K562 (cell line): Measurements from ENCODE around the gene CCDC152. TPM values are rescaled to one million over a fixed set of nuclear protein-coding genes. Genes with fewer than 3 reads are reported as not detected.

Experiments used
- ATAC-seq: fragments of 200-7000 bp; cut with Tn5 transposase; 3 replicates; pipeline ENCODE4 v1.9.1; 2020; ENCODE audit warnings: moderate library complexity
- BruUV-seq: library from RNA; stranded (reverse); fragments of 400-500 nt; replicated peaks from 2 replicates; lab custom pipeline; 2021; lab: Mats Ljungman, UMichigan
- CTCF ChIA-PET: fragments of 300-600 bp; formaldehyde crosslinking; extraction: SDS; loops from one replicate; lab custom pipeline; 2021; ENCODE audit warnings: low intra/inter-chr PET ratio; lab: Yijun Ruan, JAX
- POLR2A ChIA-PET: fragments of 300-600, 350-650 bp; sonication (Branson Sonifier 250); formaldehyde crosslinking; extraction: SDS; loops from one replicate; lab custom pipeline; 2021; ENCODE audit warnings: antibody characterized with exemption, inconsistent platforms; lab: Yijun Ruan, JAX
- DNase-seq, 4 experiments: peaks; one replicate each; pipeline versions ENCODE4 v3.0.0 to v3.0.0-alpha.2; 2011 to 2018; ENCODE audit warnings: low spot score in 3 of 4, mixed read lengths in 3 of 4; ENCODE audit errors: extremely low read depth in 1 of 4
- FAIRE-seq: peaks from 2 replicates; lab custom pipeline; 2011; peaks lifted over from hg19 to GRCh38; lab: Jason Lieb, UNC
- H2AFZ ChIP-seq: 2 replicates; pipeline ENCODE4 v1.6.0; 2011; ENCODE audit warnings: low read depth, low read length, control low read depth, inconsistent platforms
- H3K27ac ChIP-seq: fragments of 200-600 bp; 3 replicates; pipeline ENCODE4 v1.8.0; 2011; ENCODE audit warnings: low read depth, mild to moderate bottlenecking, control low read depth, inconsistent platforms, low read length, moderate library complexity, mixed read lengths; ENCODE audit errors: extremely low read depth
- H3K27me3 ChIP-seq, 2 experiments: fragments of 300-600 bp in 1 of 2; 2 replicates in 1 of 2; 3 replicates in 1 of 2; pipeline versions ENCODE4 v1.6.0 to v1.8.0; 2011; ENCODE audit warnings: inconsistent platforms in 2 of 2, low read length in 2 of 2, mild to moderate bottlenecking in 1 of 2, mixed read lengths in 1 of 2, moderate library complexity in 1 of 2; ENCODE audit not compliant: control insufficient read depth in 2 of 2, insufficient read depth in 2 of 2
- H3K36me3 ChIP-seq: fragments of 300-600 bp; 3 replicates; pipeline ENCODE4 v1.8.0; 2011; ENCODE audit warnings: mild to moderate bottlenecking, low read length, inconsistent platforms; ENCODE audit not compliant: control insufficient read depth, insufficient read depth
- H3K4me1 ChIP-seq, 2 experiments: fragments of 200-600 bp in 1 of 2; replicated peaks in 1 of 2; 2 replicates in 1 of 2; 3 replicates in 1 of 2; pipeline versions ENCODE4 v1.5.1 to v1.8.0; 2011; ENCODE audit warnings: inconsistent platforms in 2 of 2, low read length in 2 of 2, mild to moderate bottlenecking in 1 of 2, mixed read lengths in 1 of 2, moderate library complexity in 1 of 2; ENCODE audit not compliant: control insufficient read depth in 2 of 2, insufficient read depth in 2 of 2
- H3K4me2 ChIP-seq: 2 replicates; pipeline ENCODE4 v1.6.1; 2011; ENCODE audit warnings: low read length, control low read depth, inconsistent platforms, mixed read lengths; ENCODE audit not compliant: insufficient read depth
- H3K4me3 ChIP-seq: fragments of 200-600 bp; sonication (generic), shearing (Covaris generic); 2 replicates; pipeline ENCODE4 v1.5.1; 2016; ENCODE audit warnings: control low read depth, inconsistent platforms
- H3K79me2 ChIP-seq: fragments of 200-600 bp; 3 replicates; pipeline ENCODE4 v1.8.0; 2011; ENCODE audit warnings: low read length, inconsistent platforms; ENCODE audit not compliant: control insufficient read depth, insufficient read depth
- H3K9ac ChIP-seq, 2 experiments: 2 replicates each; pipeline versions ENCODE4 v1.6.0 to v1.6.1; 2011; ENCODE audit warnings: low read depth in 2 of 2, low read length in 2 of 2, control low read depth in 1 of 2, inconsistent platforms in 1 of 2, mild to moderate bottlenecking in 1 of 2, mixed read lengths in 1 of 2; ENCODE audit not compliant: insufficient read depth in 1 of 2
- H3K9me1 ChIP-seq: one replicate; pipeline ENCODE4 v1.6.0; 2011; ENCODE audit warnings: inconsistent platforms, mild to moderate bottlenecking, low read length, moderate library complexity; ENCODE audit not compliant: control insufficient read depth, insufficient read depth
- H3K9me3 ChIP-seq: replicated peaks from 2 replicates; pipeline ENCODE4 v1.5.1; 2011; ENCODE audit warnings: low read depth, low read length, inconsistent platforms; ENCODE audit not compliant: control insufficient read depth, insufficient read depth
- H4K20me1 ChIP-seq: replicated peaks from 2 replicates; pipeline ENCODE4 v1.6.1; 2011; ENCODE audit warnings: low read length, inconsistent platforms, mixed read lengths; ENCODE audit not compliant: control insufficient read depth, insufficient read depth
- CBX8 ChIP-seq: fragments of 200-600 bp; sonication (generic); IDR thresholded peaks from 2 replicates; pipeline ENCODE4 v1.6.1; 2012; ENCODE audit warnings: borderline replicate concordance, mixed run types, low read depth, mild to moderate bottlenecking, moderate library complexity, mixed read lengths, low read length, control low read depth, inconsistent platforms; ENCODE audit not compliant: poor library complexity, severe bottlenecking; ENCODE audit errors: extremely low read depth
- CEBPG ChIP-seq, 3 experiments: fragments of 200-800 bp in 1 of 3; sonication (Bioruptor generic) in 1 of 3; sonication (generic) in 1 of 3; formaldehyde crosslinking in 1 of 3; IDR thresholded peaks in 2 of 3; conservative IDR thresholded peaks in 1 of 3; 2 replicates each; pipeline versions ENCODE4 v1.6.1 to v1.8.0; 2016 to 2022; ENCODE audit warnings: missing compliant biosample characterization in 2 of 3, missing genetic modification characterization in 2 of 3, mild to moderate bottlenecking in 1 of 3, missing genetic modification reagents in 1 of 3
- CHD1 ChIP-seq: fragments of 200-600 bp; sonication (generic); IDR thresholded peaks from one replicate; pipeline ENCODE4 v1.6.1; 2012; ENCODE audit warnings: mild to moderate bottlenecking, moderate library complexity, low read length, inconsistent platforms
- MAZ ChIP-seq, 2 experiments: fragments of 450-650 bp in 1 of 2; sonication (generic) in 1 of 2; formaldehyde crosslinking; IDR thresholded peaks in 1 of 2; conservative IDR thresholded peaks in 1 of 2; 2 replicates each; pipeline versions ENCODE4 v1.4.0 to v1.5.0; 2020; ENCODE audit warnings: mild to moderate bottlenecking in 1 of 2, missing genetic modification reagents in 1 of 2
- NRF1 ChIP-seq, 2 experiments: fragments of 450-650 bp; IDR thresholded peaks in 1 of 2; conservative IDR thresholded peaks in 1 of 2; 2 replicates each; pipeline ENCODE4 v1.6.1; 2014; ENCODE audit warnings: mild to moderate bottlenecking in 2 of 2
- PHB2 ChIP-seq: fragments of 450-650 bp; IDR thresholded peaks from 2 replicates; pipeline ENCODE4 v1.6.1; 2017; ENCODE audit warnings: low read depth
- PML ChIP-seq: IDR thresholded peaks from 2 replicates; pipeline ENCODE4 v1.6.1; 2012; ENCODE audit warnings: low read length, inconsistent platforms
- POLR2B ChIP-seq: fragments of 450-650 bp; IDR thresholded peaks from 2 replicates; pipeline ENCODE4 v1.6.1; 2018; ENCODE audit warnings: low read depth; ENCODE audit not compliant: partially characterized antibody
- POLR2G ChIP-seq: fragments of 200-400 bp; formaldehyde crosslinking; IDR thresholded peaks from 2 replicates; pipeline ENCODE4 v1.6.1; 2017; ENCODE audit warnings: low read depth, mild to moderate bottlenecking, antibody characterized with exemption, low read length, moderate library complexity
- RBM17 ChIP-seq: fragments of 200-400 bp; formaldehyde crosslinking; IDR thresholded peaks from 2 replicates; pipeline ENCODE4 v1.6.1; 2017; ENCODE audit warnings: low read depth, mild to moderate bottlenecking, low read length, borderline replicate concordance
- SIX5 ChIP-seq, 2 experiments: IDR thresholded peaks; 2 replicates each; pipeline ENCODE4 v1.6.1; 2011; ENCODE audit warnings: low read length in 2 of 2, borderline replicate concordance in 1 of 2, low read depth in 1 of 2, mild to moderate bottlenecking in 1 of 2, moderate library complexity in 1 of 2; ENCODE audit not compliant: insufficient read depth in 1 of 2
- SMARCB1 ChIP-seq: IDR thresholded peaks from 2 replicates; pipeline ENCODE4 v1.6.1; 2011; ENCODE audit warnings: improper control_type of control experiment, low read depth; ENCODE audit not compliant: insufficient read length
- ZBTB9 ChIP-seq: fragments of 450-650 bp; formaldehyde crosslinking; IDR thresholded peaks from 2 replicates; pipeline ENCODE4 v1.4.0; 2020; ENCODE audit warnings: mild to moderate bottlenecking, moderate library complexity
- ZFP30 ChIP-seq: fragments of 250-450 bp; sonication (Bioruptor Pico); IDR thresholded peaks from 2 replicates; pipeline ENCODE4 v1.8.0; 2022; ENCODE audit warnings: moderate library complexity, mild to moderate bottlenecking, inconsistent platforms, borderline replicate concordance
- ZFX ChIP-seq: sonication (generic); formaldehyde crosslinking; IDR thresholded peaks from 2 replicates; pipeline ENCODE4 v1.8.0; 2022; ENCODE audit warnings: mild to moderate bottlenecking, missing genetic modification reagents, moderate library complexity
- ZNF124 ChIP-seq: sonication (generic); formaldehyde crosslinking; IDR thresholded peaks from 2 replicates; pipeline ENCODE4 v1.8.1; 2022; ENCODE audit warnings: missing genetic modification reagents
- ZNF436 ChIP-seq: fragments of 250-450, 450-650 bp; sonication (Bioruptor Pico); formaldehyde crosslinking; IDR thresholded peaks from 2 replicates; pipeline ENCODE4 v1.7.0; 2020; ENCODE audit warnings: mild to moderate bottlenecking
- ZNF584 ChIP-seq: fragments of 200-800 bp; sonication (Bioruptor generic); IDR thresholded peaks from 2 replicates; pipeline ENCODE4 v1.6.1; 2016; ENCODE audit warnings: low read depth, mild to moderate bottlenecking, missing genetic modification characterization, missing compliant biosample characterization
- ZNF668 ChIP-seq: fragments of 250-450 bp; sonication (Bioruptor Pico); IDR thresholded peaks from 2 replicates; pipeline ENCODE4 v1.8.0; 2022; ENCODE audit warnings: mild to moderate bottlenecking, inconsistent platforms
- ZNF77 ChIP-seq: fragments of 250-450 bp; sonication (Bioruptor Pico); IDR thresholded peaks from 2 replicates; pipeline ENCODE4 v1.5.0; 2020
- WGBS: fragments of 100-300 bp; shearing (Covaris generic); methylation state at CpG from one replicate; pipeline ENCODE4 v1.1.6; 2016; ENCODE audit warnings: low coverage, mixed read lengths; ENCODE audit not compliant: insufficient coverage; ENCODE audit errors: missing lambda C conversion rate; 5-methylcytosine and 5-hydroxymethylcytosine counted together
- in situ Hi-C: fragments of 300-500 bp; cut with MboI; formaldehyde crosslinking; loops from 4 replicates; pipeline ENCODE4 v1.15.0; 2018; ENCODE audit warnings: inconsistent platforms, mixed read lengths
- intact Hi-C: fragments of 100-400 bp; cut with micrococcal nuclease; formaldehyde crosslinking; loops from 2 replicates; pipeline ENCODE4 v1.14.2; 2022
- polyA plus RNA-seq, 8 experiments: library from polyadenylated mRNA; depleted of rRNA in 4 of 8; stranded (reverse) in 5 of 8; unstranded in 3 of 8; fragments of >200 nt; fragmentation: Nextera tagmentation in 2 of 8; fragmentation: Illumina TruSeq in 1 of 8; extraction: Ambion mirVana in 2 of 8; extraction: Trizol in 1 of 8; gene quantifications; 2 replicates each; pipeline versions ENCODE4 v1.2.1 to v1.2.3, GENCODE V29; 2011 to 2014; ENCODE audit warnings: inconsistent platforms in 1 of 8, missing spikeins in 1 of 8
- total RNA-seq, 7 experiments: library from RNA; depleted of rRNA in 6 of 7; stranded (reverse); fragments of >200 nt in 6 of 7; fragmentation: Illumina TruSeq in 2 of 7; extraction: Trizol in 2 of 7; gene quantifications; 2 replicates each; pipeline versions ENCODE4 v1.2.1 to v1.2.3, GENCODE V29; 2011 to 2021; ENCODE audit warnings: low replicate concordance in 1 of 7

The CCDC152 gene
- total and polyA plus RNA-seq, 9 of the 15 experiments (the other 6 are each of a cell fraction or from before 2014, with no cell fraction given): 2.5 to 11.6 (median 5.1) TPM

- no TSS peak for BruUV-seq
- Histone ChIP-seq H3K27ac (no peak overlapping the region), H3K4me3 (no peak overlapping the region), H3K9me3 (no peaks in the 10 kb centered on the region), H3K79me2 (no peaks in the 10 kb centered on the region), H3K27me3 (no peaks in the 10 kb centered on the region), H3K4me1 (no peaks in the 10 kb centered on the region), H3K9me1 (no peaks in the 10 kb centered on the region), H3K4me2 (no peak overlapping the region), H2AFZ (no peak overlapping the region), H4K20me1 (no peaks in the 10 kb centered on the region), H3K36me3 (no peaks in the 10 kb centered on the region), H3K9ac (no peak overlapping the region)
- POLR2A ChIA-PET: no interaction called here
- 0% methylated on average over 1 of the region's 1 CpG for WGBS
- FAIRE-seq (no peak), ATAC-seq (no peak), DNase-seq (no peak)
- CTCF ChIA-PET: interaction anchor here (0.6 to 2.3 kb wide), 5 partner anchors 121 to 1535 kb away, joined by 3 to 10 read pairs (median 4); no protein-coding TSS in a partner anchor
- TF ChIP-seq ZFX: no peak
- TF ChIP-seq ZFP30 (CRISPR knock-in tag): no peak
- no peak for TF ChIP-seq ZNF436
- TF ChIP-seq CHD1: no peak
- no peak for TF ChIP-seq NRF1 (conservative IDR thresholded peaks at IDR 0.05 in 1 of 2, IDR thresholded peaks at IDR 0.05 in 1 of 2)
- no peak for TF ChIP-seq CBX8
- TF ChIP-seq PHB2: no peak
- no peak for TF ChIP-seq RBM17
- TF ChIP-seq MAZ (CRISPR knock-in tag; conservative IDR thresholded peaks at IDR 0.05 in 1 of 2, IDR thresholded peaks at IDR 0.05 in 1 of 2): no peak
- no peak for TF ChIP-seq CEBPG (CRISPR knock-in tag; IDR thresholded peaks at IDR 0.05)
- no peak for TF ChIP-seq CEBPG (tag; conservative IDR thresholded peaks at IDR 0.05 in 1 of 2, IDR thresholded peaks at IDR 0.05 in 1 of 2)
- no peak for TF ChIP-seq ZNF124 (CRISPR knock-in tag)
- TF ChIP-seq ZNF584 (CRISPR knock-in tag): no peak
- TF ChIP-seq ZBTB9 (CRISPR knock-in tag): no peak
- TF ChIP-seq POLR2B: no peak
- TF ChIP-seq ZNF668 (CRISPR knock-in tag): no peak
- no peak for TF ChIP-seq POLR2G
- no peak for TF ChIP-seq SMARCB1
- TF ChIP-seq PML: no peak
- no peak for TF ChIP-seq SIX5 (IDR thresholded peaks at IDR 0.05; ENCODE audit: borderline replicate concordance in 1 of 2, insufficient read depth in 1 of 2, low read depth in 1 of 2, low read length in 2 of 2)
- no peak for TF ChIP-seq ZNF77 (CRISPR knock-in tag)
- in situ Hi-C loops: loop anchor here (25.0 kb wide), 1 partner anchor 906 kb away; the partner anchor contains the start of gene OXCT1
- intact Hi-C loops: loop anchor here (5.0 kb wide), 4 partner anchors 181 to 761 kb away; no protein-coding TSS in a partner anchor
Observed at GRCh38 chr5:42768106-42768504, 11.5 kb downstream of the CCDC152 start.
